Smooth muscle cell of the brain vasculature (primary cell): ENCODE data around the gene C1orf174.
A peak's percentile ranks its signal among the peaks of the same experiment; 100 is the strongest.

Source experiments
- DNase-seq: peaks from one replicate; pipeline ENCODE4 v3.0.0-alpha.2; 2012; ENCODE audit warnings: low read depth, low spot score

The C1orf174 gene

DNA sequence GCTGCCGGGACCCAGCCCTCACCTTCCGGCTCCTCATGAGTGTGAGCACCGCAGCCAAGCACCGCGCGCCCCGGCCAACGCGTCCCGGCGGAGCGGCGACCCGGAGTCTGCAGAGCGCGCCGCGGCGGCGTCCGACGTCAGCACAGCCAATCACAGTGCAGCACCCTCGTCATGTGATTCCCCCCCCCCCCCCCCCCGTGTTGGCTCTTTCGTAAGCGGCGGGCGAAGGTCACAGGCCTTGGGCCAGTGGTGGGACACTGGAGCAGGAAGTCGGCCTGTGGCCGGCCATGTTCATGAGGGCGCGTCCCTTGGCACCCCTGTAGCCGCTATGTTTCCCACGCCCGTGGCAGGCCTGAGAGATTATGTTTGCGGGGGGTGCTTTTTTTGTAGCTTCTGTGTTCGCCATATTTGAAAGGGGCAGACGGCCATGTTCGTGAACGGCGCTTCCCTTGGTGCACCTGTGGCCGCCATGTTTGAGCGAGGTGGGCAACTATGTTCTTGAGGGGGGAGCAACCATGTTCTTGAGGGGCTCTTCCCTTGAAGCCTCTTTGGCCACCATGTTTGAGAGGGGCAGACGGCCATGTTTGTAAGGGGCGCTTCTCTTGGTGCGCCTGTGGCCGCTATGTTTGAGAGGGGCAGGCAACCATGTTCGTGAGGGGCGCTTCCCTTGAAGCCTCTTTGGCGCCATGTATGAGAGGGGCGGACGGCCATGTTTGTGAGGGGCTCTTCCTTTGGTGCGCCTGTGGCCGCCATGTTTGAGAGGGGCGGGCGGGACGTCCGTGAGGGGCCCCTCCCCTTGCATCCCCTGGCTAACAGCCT is at the start of gene C1orf174:
C1orf174 (minus strand) TSS at position 123 of the 819 bp plus-strand sequence; CDS start at position 37, 86 bp downstream.
- DNase-seq = peak; percentile 98

- no peak for DNase-seq
Measured at GRCh38 chr1:3948344-3948743, 48.3 kb upstream of the C1orf174 start.

DNA sequence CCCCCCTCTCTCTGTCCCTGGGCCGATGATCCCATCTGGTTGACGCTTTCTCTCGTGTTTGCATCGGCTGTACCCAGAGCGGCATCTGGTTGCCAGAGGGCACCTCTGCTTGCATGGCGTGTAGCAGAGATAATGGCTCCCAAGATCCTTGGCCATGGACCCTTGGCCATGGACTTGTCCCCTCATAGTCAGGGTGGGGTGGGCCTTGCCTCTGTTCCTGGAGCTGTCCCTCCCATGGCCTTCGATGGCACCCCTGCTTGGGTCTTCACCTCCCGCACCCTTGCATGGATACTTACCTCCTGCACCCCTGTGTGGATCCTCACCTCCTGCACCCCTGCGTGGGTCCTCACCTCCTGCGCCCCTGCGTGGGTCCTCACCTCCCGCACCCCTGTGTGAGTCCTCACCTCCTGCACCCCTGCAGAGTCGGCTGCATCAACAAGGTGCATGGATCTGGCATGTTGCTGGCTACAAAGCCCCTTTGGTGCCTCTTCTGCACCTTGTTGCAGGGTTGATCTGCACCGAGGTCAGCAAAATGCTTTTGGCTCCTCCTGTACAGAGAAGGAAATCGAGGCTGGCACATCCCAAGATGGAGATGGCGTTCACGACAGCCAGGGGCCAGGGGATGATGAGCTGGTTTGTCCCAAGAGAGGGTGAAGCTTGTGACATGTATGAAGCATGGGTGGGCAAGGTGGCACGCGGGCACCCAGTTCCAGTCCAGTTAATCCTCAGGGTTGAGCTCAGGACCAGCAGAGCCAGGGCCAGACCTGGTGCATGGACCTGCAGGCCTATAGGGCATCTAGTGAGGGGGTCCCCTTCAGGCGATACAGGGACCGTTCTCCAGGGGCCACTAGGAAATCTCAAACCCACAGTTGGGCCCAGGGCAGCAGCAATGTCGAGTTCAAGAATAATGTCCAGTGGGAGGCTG is 46.1 kb upstream of the C1orf174 start:
- DNase-seq = no peak

GRCh38 chr1:3945222-3945621 is 45.1 kb upstream of the C1orf174 start:
- DNase-seq = no peak

DNA sequence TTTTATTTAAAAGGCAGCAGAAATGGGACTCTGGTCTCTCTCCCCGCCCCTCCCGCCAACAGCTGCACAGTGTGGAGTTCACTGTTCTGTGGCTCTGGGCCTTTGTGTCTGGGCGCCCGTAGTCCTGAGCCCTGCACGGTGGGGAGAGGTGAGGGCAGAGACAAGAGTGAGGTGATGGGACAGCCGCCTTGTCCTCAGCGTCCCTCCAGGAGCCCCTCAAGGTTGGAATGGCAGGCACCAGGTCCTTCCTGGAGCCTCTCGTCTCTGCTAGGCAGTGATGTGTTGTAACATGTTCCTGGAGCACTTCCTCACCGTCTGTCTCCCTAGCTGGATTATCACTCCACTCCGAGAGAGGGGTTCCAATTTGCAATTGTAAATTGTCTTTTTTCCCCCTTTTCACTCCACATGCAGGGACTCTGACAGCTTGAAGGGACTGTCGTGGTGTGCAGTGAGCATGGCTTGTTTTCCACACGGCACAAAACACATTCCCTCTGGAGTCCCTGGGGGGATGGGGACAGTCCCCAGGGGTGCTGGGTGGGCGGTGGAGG is 44.6 kb upstream of the C1orf174 start:
- DNase-seq = no peak

DNA sequence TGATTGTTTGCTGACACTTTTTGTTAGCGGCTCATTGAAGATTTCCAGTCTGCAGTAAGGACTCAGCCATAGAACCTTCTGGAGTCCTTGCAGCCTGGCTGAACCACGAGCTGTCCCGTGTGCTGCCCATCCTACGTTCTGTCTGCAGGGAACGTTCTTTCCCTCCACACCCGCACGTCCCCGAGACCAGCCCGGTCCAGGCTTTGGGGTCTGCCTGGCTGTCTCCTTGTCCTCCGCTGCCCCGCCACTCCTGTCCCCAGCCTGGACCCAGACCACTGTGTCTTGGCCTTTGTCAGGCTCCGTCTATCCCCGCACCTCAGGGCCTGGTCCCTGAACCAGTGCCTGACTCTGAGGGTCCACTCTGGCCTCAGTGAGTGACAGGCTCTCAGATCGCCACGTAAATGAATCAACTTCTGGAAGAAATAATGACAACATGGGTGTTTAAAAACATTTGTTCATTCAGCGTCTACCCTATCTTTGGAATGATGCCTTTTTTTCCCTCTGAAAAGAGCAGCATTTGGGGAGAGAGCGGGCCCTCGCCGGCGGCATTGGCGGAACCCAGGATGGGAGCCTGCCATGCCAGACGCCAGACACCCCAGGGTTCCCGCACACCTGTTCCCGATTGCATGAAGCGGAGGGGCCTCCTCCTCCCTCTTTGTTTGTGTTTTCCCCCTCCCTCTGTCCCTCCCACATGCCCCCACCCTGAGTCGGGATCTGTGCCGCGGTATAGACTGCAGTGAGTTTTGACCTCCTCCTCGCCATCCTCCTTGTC is 43.9 kb upstream of the C1orf174 start:
- DNase-seq = no peak

DNA sequence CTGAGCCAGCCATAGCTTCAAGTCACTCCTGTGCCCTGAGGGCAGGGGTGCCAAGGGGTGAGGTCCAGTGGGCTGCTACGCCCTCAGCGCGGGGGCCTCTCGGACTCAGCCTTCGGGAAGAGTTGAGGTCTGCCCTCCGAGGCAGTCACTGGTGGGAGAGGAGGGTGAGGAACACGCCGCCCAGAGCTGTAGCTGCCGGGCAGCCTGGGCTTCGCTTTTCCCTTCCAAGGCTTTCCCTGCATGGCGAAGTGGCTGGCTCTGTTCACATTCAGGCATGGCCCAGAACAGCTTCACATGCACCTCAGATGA is 43.0 kb upstream of the C1orf174 start:
- no peak for DNase-seq

GRCh38 chr1:3942416-3943122 is 42.5 kb upstream of the C1orf174 start:
- no peak for DNase-seq

DNA sequence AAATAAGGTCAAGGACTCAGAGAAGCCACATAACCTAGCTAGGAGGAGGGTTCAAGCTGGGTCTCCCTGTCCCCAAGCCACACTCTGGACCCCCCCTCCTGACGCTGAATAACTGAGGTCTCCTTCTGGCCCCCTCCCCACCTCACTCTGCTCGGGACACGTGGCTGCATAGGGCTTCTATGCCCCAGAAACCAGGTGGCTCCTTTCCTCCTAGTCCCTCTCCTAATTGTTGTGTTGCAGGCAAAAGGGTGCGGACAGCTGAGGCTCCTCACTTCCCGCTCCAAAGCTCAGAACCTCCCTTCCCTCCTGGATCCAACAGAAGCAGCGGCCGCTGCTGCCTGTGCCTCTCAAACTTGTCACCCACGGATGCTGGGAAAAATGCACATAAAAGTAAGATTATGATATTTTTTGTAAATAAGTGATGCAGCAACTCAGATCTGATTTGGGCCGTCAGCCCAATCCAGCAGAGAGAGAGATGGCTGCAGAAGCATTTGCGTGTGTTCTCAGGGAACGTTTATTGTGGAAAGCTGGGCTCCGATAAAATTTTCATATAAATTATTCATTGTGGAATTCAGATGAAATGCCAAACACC is 40.8 kb upstream of the C1orf174 start:
- no peak for DNase-seq

DNA sequence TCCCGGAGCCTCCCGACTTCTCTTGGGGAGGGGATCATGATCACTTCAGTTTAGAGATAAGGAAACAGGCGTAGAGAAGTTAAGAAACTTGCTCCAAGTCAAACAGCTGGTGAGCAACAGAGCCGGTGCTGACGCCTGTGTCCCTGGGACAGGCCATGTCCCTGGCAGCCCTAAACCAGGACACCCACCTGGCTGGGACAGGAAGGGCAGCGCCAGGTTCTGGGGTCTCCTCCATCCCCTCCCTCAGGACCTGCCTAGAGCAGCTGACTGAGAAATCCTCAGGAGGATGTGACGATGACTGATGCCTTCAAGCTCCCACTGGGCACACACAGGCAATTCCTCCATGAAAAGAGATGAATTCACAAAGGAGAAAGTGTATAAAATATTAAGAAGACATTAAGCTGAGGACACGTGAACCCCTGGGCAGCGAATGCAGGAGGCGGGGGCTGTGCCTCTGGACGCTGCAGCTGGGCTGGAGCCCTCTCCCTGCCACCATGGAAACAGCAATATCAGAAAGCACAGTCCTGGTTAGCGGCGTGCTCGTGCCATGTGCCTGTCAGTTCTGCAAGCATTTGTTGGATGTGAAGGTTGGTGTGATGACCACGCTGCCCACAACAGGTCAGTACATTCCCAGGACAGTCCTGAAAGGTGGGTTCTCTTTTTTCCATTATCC is 40.1 kb upstream of the C1orf174 start:
- DNase-seq = no peak

DNA sequence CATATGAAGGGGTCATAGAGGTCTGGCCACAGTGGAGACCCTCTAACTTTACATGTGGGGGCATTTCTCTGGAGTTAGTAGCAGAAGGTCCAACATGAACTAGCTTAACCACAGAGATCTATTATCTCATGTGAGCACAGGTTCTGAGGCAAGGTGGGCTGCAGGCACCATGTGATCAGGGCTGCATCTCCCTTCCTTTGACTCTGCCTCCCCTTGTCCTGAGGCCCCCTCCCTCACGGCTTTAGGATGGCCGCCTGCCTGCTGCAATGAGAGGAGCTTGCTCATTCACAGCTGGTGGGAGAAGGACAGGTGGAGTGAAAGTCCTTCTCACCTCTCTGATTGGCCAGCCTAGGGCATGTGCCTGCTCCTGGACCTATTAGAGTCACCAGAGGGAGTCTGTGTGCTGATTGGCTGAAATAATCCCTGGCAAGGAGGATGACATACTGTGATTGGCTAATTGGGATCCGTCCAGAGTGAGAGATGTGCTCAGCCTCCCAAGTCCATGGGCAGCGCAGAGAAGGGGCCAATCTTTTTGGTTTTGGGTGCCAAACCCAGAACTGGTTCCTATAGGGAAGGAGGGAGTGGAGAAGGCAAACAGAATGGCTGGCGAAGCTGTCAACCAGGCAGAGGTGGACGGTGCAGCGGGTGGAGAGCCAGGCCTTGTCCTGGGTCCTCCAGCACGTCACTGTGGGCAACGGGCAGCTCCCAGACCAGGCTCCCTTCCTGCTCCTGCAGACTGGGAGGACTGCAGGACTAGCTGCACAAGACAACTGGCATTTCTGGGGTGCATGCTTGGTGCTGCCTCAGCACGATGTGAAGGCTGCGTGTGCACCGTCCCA is 39.4 kb upstream of the C1orf174 start:
- DNase-seq = no peak

- no peak for DNase-seq
Measured at GRCh38 chr1:3932156-3932919, 32.3 kb upstream of the C1orf174 start.

DNA sequence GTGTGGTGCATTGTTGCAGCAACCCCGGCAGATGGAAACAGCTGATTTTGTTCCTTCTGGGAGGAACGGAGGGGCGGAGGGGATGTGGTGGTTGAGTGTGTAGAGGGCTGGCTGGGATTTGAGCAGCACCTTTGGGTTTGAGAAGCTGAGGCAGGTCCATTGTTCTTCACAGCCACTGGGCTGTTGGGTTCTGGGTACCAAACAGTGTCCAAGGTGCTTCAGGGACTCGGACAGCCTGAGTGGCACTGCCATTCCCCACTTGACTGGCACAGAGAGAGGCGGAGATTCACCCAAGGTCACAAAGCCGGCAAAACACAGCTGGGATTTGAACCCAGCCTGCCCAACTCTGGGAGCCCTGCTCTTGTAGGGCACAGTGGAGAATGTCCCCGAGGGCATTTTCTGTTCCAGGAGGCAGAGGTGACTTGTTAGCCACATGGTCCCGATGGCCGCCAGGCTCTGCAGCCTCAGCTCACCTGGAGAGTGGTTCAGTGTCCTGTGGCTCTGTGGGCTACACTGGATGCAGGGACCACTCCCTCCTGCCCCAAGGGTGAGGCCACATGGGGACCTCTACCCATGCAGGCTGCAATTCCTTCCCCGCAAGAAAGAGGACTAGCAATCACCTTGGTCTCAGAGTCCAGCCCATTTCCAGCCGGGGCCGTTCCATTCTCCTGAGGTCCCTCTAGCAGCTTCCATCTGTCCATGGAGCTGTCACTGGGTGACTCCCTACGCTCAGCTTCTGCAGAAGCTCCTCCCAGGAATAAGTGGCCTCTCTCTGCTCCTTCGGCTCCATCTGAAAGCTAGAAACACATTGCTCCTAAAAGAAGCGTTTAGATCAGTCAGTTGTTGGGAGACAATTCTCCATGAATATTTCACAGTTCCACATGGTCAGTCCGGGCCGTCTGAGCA is 31.2 kb upstream of the C1orf174 start:
- DNase-seq = no peak

- DNase-seq = no peak
Measured at GRCh38 chr1:3930301-3931006, 30.4 kb upstream of the C1orf174 start.

GRCh38 chr1:3929126-3929525 is 29.1 kb upstream of the C1orf174 start:
- no peak for DNase-seq

DNA sequence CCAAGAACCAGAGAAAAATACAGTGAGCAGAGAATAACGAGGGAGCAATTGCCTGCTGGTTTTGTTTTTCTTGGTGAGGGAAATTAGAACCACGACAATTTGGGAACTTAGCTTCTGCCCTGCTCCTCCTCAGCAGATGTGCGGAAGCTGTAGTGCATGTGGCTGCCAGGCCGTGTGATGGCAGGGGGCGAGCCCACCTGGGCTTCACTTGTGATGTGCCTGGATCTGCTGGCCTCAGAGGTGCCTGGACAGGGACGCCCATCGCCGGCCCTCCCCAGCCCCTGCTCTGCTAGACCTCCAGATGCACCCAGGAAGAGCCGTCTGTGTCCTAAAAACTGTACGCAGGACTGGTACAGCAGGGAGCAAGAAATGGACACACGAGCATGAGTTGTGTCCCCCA is 28.5 kb upstream of the C1orf174 start:
- no peak for DNase-seq

- DNase-seq = no peak
Measured at GRCh38 chr1:3926956-3927355, 26.9 kb upstream of the C1orf174 start.
